Panc1 (cell line): ENCODE data around the gene KCNA5. TPM values are rescaled to one million over a fixed set of nuclear protein-coding genes. Genes with fewer than 3 reads are reported as not detected.

ENCODE experiments used
- ATAC-seq: fragments of 200-7000 bp; cut with Tn5 transposase; 2 replicates; pipeline ENCODE4 v1.9.1; 2020; ENCODE audit warnings: mild to moderate bottlenecking, moderate library complexity
- BruUV-seq: library from RNA; stranded (reverse); fragments of 400-500 nt; replicated peaks from 2 replicates; lab custom pipeline; 2021; lab: Mats Ljungman, UMichigan
- CTCF ChIA-PET: fragments of 300-600 bp; sonication (Branson Sonifier 250); formaldehyde crosslinking; loops from one replicate; lab custom pipeline; 2022; ENCODE audit warnings: antibody characterized with exemption; lab: Charles Lee
- POLR2A ChIA-PET: fragments of 300-600 bp; sonication (Branson Sonifier 250); formaldehyde crosslinking; loops from one replicate; lab custom pipeline; 2022; ENCODE audit warnings: antibody characterized with exemption; lab: Charles Lee
- DNase-seq: peaks from one replicate; pipeline ENCODE4 v3.0.0-alpha.2; 2010; ENCODE audit warnings: low read depth, low spot score
- H3K27ac ChIP-seq: 2 replicates; pipeline ENCODE4 v1.5.1; 2011; ENCODE audit warnings: mild to moderate bottlenecking, low read length, inconsistent platforms
- H3K27me3 ChIP-seq: fragments of 200-500 bp; sonication (Bioruptor generic); 2 replicates; pipeline ENCODE4 v1.6.0; 2014; ENCODE audit warnings: low read length, inconsistent platforms; ENCODE audit not compliant: control insufficient read depth, insufficient read depth
- H3K36me3 ChIP-seq: fragments of 200-500 bp; sonication (Bioruptor generic); 2 replicates; pipeline ENCODE4 v1.5.1; 2014; ENCODE audit warnings: inconsistent platforms, mild to moderate bottlenecking, low read length, moderate library complexity; ENCODE audit not compliant: control insufficient read depth, insufficient read depth
- H3K4me1 ChIP-seq: 2 replicates; pipeline ENCODE4 v1.5.1; 2011; ENCODE audit warnings: inconsistent platforms, mild to moderate bottlenecking, low read length, moderate library complexity; ENCODE audit not compliant: control insufficient read depth, insufficient read depth
- H3K4me3 ChIP-seq, 2 experiments: 2 replicates each; pipeline ENCODE4 v1.5.1; 2011 to 2012; ENCODE audit warnings: low read depth in 2 of 2, low read length in 2 of 2, mild to moderate bottlenecking in 2 of 2, inconsistent platforms in 1 of 2, moderate library complexity in 1 of 2
- H3K9me3 ChIP-seq: fragments of 200-500 bp; sonication (Bioruptor generic); 2 replicates; pipeline ENCODE4 v1.5.1; 2014; ENCODE audit warnings: low read depth, mild to moderate bottlenecking, inconsistent platforms, low read length, moderate library complexity; ENCODE audit not compliant: control insufficient read depth, insufficient read depth
- CTCF ChIP-seq: fragments of 450-650 bp; IDR thresholded peaks from 2 replicates; pipeline ENCODE4 v1.5.1; 2017; ENCODE audit warnings: mild to moderate bottlenecking
- POLR2AphosphoS5 ChIP-seq: IDR thresholded peaks from 2 replicates; pipeline ENCODE4 v1.6.1; 2012; ENCODE audit warnings: mild to moderate bottlenecking, low read depth, low read length, moderate library complexity
- REST ChIP-seq, 2 experiments: IDR thresholded peaks; 2 replicates each; pipeline ENCODE4 v1.6.1; 2011 to 2012; ENCODE audit warnings: low read depth in 2 of 2, control low read depth in 1 of 2, low read length in 1 of 2, mild to moderate bottlenecking in 1 of 2, moderate library complexity in 1 of 2; ENCODE audit not compliant: insufficient read depth in 1 of 2
- SIN3A ChIP-seq: IDR thresholded peaks from 2 replicates; pipeline ENCODE4 v1.6.1; 2012; ENCODE audit warnings: low read depth, mild to moderate bottlenecking, low read length, moderate library complexity, borderline replicate concordance; ENCODE audit not compliant: insufficient read depth
- TCF7L2 ChIP-seq: IDR thresholded peaks from 2 replicates; pipeline ENCODE4 v1.6.1; 2011; ENCODE audit warnings: mild to moderate bottlenecking, low read depth, low read length, inconsistent platforms
- in situ Hi-C: cut with HindIII; loops from 2 replicates; pipeline ENCODE4 v1.10.0; 2016; ENCODE audit warnings: low sequenced_read_pairs, low pct_unique_long_range_greater_than_20kb
- intact Hi-C: fragments of 100-400 bp; cut with micrococcal nuclease; formaldehyde crosslinking; loops from one replicate; pipeline ENCODE4 v1.10.0; 2022; ENCODE audit not compliant: unreplicated experiment
- total RNA-seq: library from RNA; stranded (reverse); gene quantifications from one replicate; pipeline ENCODE4 v1.2.1, GENCODE V29; 2021; ENCODE audit not compliant: unreplicated experiment

KCNA5 gene
- total RNA-seq, 1 experiment from 2014 or later = not detected

GRCh38 chr12:5068126-5068525, 24.4 kb downstream of the KCNA5 start:
- Histone ChIP-seq H3K27me3 (no peaks in the 10 kb centered on the region), H3K9me3 (no peaks in the 10 kb centered on the region), H3K4me1 (no peaks in the 10 kb centered on the region), H3K36me3 (no peaks in the 10 kb centered on the region), H3K27ac (no peak overlapping the region), H3K4me3 (no peak overlapping the region)
- BruUV-seq = no TSS peak
- DNase-seq = no peak
- CTCF ChIA-PET = no interaction called here
- POLR2A ChIA-PET = interaction anchor here (0.6 kb wide), 1 partner anchor 1366 kb away, joined by 3 read pairs; no protein-coding TSS in a partner anchor
- in situ Hi-C loops = no loop called here
- intact Hi-C loops = no loop called here
- TF ChIP-seq REST (IDR thresholded peaks at IDR 0.05; ENCODE audit: insufficient read depth in 1 of 2, low read depth in 2 of 2, low read length in 1 of 2) = no peak
- no peak for TF ChIP-seq TCF7L2
- TF ChIP-seq POLR2AphosphoS5 = no peak
- TF ChIP-seq CTCF = no peak
- no peak for TF ChIP-seq SIN3A
- ATAC-seq = no peak

GRCh38 chr12:5068619-5069018, 24.9 kb downstream of the KCNA5 start:
- H3K27ac ChIP-seq = no peak overlapping the region
- no peaks in the 10 kb centered on the region for H3K4me1 ChIP-seq
- TF ChIP-seq TCF7L2 = no peak
- TF ChIP-seq REST (IDR thresholded peaks at IDR 0.05; ENCODE audit: insufficient read depth in 1 of 2, low read depth in 2 of 2, low read length in 1 of 2) = no peak
- no peak for TF ChIP-seq POLR2AphosphoS5
- TF ChIP-seq SIN3A = no peak
- no TSS peak for BruUV-seq
- DNase-seq (no peak), ATAC-seq (no peak)
- intact Hi-C loops = no loop called here
- H3K27me3 ChIP-seq = no peaks in the 10 kb centered on the region
- ChIA-PET POLR2A (no interaction called here), CTCF (no interaction called here)
- in situ Hi-C loops = no loop called here
- no peaks in the 10 kb centered on the region for H3K36me3 ChIP-seq
- no peak overlapping the region for H3K4me3 ChIP-seq
- H3K9me3 ChIP-seq = no peaks in the 10 kb centered on the region
